ENCODE measurements around the gene CSTA.

GRCh38 chr3:122318620-122319019 lies 6.4 kb upstream of the CSTA start:
- TF ChIP-seq CTCF (IDR thresholded peaks at IDR 0.05): no peak
- TF ChIP-seq POLR2A (IDR thresholded peaks at IDR 0.05): no peak
